AG08396 (cell line): ENCODE measurements around the gene NTRK3.
A peak's percentile ranks its signal among the peaks of the same experiment; 100 is the strongest.

Experiments used
- DNase-seq: peaks from one replicate; pipeline ENCODE4 v3.0.0; 2012; ENCODE audit warnings: low spot score, mixed read lengths

Gene NTRK3

DNA sequence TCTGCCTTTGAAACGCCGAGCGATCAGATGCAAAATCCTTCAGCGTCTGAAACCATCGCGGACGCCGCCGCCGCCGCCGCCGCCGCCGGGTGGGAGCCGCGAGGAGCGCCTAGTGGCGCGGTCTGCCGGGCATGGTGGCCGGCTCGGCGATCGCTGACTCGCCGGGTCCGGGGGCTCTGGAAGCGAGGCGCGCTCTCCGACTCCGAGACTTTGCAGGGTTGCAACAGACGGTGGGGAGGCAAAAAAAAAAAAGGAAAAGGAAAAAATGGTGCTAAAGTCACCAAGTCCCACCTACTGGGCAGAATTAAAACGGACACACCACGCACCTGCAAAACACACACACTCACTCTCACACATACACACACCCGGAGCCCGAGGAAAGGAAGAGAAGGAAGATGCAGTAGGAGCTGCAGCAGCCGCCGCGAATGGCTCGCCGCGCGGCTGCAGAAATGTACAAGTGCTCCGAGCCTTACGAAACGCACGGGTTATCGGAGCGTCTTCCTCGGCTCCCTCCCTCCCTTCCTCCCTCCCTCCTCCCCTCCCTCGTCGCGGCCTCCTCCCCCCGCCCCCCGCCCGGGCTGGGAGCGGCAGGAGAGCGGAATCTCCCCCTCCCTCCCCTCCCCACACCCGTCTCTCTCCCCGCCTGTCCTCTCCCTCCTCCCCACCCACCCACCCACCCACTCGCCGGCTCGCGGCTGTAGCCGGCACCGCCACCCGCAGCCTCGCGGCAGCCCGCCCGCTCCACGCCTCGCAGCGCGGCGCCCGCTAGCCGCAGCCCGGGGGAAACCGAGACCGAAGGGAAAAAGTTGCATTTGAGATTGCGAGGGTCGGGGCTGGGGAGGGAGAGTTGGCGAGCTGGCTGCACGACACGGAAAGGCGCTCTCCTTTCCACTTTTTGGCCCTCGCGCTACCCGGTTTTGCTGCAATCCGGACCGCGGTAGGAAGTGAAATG lies at the start of gene NTRK3:
TSS of gene NTRK3 (minus strand) at position 461 of the 952 bp plus-strand sequence. CDS start 586 bp downstream, outside the sequence.
- no peak for DNase-seq

DNA sequence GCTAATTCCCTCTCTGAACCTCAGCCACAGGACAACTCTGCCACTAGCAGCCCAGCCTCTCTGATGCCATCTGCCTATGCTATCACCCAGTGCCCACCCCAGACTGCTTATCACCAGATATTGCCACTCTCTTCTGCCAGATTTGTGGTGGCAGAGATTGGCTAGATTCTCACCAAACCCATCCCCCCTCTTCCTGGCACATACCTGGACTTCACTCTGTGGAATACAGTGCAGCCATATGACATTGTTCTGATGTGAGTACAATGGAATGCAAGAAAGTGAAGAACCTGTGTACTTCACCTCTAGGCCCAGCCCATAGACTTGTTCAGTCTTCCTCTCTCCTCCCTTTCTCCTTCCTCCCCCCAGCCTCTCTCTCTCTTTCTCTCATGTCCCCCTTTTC lies 46.9 kb upstream of the NTRK3 start:
- no peak for DNase-seq

DNA sequence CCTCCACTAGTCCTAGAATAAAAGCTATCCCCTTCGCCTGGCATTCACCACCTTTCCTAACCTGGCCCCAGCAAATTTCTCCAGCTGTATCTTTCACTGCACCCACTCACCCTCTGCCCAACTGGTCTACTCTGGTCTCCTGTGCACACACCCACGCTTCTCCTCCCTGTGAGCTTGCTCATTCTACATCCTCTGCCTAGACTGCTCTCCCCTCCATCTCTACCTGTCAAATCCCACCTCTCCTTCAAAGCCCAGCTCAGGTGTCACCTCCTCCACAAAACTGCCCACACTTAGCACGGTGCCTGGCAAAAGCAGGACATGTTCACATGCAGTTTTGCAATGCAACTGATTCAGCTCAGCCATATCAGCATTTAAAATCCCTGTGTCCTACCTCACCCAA lies 45.8 kb upstream of the NTRK3 start:
- DNase-seq = no peak

- DNase-seq = no peak
Measured at GRCh38 chr15:88301311-88301710, 44.8 kb upstream of the NTRK3 start.

- DNase-seq = no peak
Measured at GRCh38 chr15:88300861-88301260, 44.3 kb upstream of the NTRK3 start.

GRCh38 chr15:88300089-88300488 lies 43.5 kb upstream of the NTRK3 start:
- no peak for DNase-seq

DNA sequence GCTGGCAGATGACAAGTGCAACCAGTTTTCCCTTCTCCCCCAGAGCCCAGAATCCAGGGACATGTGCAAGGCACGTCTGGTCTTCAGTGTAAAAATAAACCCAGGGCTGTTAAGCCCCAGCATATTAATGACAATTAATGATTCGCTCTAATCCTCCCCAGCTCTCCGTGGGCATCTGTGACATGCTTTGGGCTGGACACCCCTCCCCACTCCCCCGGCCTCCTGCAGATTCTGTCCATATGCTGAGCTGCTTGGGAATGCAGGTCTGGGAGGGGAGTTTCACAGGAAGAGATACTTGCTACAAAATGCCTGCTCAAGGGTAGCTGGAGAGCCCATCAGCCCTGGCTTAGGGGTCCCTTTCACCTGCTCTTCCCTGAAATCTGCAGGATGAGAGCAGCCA lies 43.0 kb upstream of the NTRK3 start:
- no peak for DNase-seq

GRCh38 chr15:88288661-88289060 lies 32.1 kb upstream of the NTRK3 start:
- DNase-seq = no peak

- DNase-seq = no peak
Measured at GRCh38 chr15:88288206-88288605, 31.7 kb upstream of the NTRK3 start.

- DNase-seq = no peak
Measured at GRCh38 chr15:88284318-88284998, 27.9 kb upstream of the NTRK3 start.

DNA sequence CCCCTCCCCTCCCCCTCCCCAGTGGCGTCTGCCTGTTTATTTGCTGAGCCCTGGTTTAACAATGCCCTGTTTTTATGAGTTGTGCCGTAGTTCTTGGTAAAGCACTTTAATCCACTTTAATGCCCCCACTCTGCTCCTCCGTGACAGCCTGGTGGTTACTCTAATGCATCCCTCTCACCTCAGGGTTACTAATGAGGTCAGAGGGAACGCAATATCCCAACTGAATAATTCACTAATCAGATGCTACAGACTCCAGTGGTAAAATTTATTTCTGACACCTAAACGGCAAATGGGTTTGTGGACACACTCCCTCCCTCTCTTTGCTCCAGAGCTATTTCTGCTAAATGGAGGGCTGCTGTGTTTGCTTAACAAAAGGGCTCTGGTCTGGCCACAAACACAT lies 26.1 kb upstream of the NTRK3 start:
- DNase-seq = no peak

DNA sequence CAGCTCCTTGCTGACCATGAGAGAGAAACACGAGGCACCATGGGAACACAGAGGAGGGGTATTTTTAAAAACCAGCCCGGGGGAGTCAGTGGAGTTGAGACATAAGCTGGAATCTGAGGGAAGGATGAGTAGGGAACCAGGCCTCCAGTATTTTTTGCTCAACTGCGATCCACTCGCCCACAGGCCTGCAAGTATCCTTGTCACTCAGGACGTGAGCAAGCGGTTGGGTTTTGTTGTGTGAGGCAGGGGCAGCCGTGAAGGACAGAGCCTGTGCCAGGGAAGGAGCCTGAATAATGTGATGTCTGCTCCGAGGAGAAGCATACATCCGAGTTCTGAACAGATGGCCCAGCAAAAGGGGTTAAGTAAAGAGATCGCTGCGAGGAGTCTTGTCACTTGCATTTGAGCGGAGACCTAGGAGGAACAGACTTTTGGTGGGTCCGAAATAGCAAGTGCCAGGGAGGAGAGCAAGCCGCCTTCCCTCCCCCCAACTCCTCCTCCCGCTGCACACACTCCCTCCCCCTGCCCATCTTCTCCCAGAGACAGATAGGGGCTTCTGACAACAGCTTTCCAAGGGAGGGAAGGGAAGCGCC lies 20.4 kb upstream of the NTRK3 start:
- no peak for DNase-seq

GRCh38 chr15:88275804-88276203 lies 19.3 kb upstream of the NTRK3 start:
- no peak for DNase-seq

- DNase-seq = peak; percentile 88
Measured at GRCh38 chr15:88274553-88275460, 18.3 kb upstream of the NTRK3 start.

DNA sequence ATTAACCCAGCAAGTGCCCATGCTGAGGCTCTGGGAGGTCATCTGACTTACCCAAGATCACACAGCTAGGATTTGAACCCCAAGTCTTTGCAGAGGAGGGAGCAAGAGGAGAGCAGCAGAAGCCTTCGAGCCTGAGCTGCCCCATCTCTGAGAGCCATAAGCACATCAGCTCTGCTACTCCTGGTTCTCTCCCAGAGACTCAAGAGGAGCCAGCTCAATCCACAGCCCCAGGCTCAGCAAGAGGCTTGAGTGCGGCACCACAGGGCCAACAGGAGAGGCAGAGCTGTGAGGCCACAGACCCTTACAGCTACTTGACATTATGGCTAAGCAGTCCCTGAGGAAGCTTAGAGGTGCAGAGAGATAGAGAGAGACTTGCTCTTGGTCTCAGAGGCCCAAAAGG lies 15.9 kb upstream of the NTRK3 start:
- no peak for DNase-seq

- no peak for DNase-seq
Measured at GRCh38 chr15:88269356-88270062, 13.0 kb upstream of the NTRK3 start.

- no peak for DNase-seq
Measured at GRCh38 chr15:88267720-88268119, 11.2 kb upstream of the NTRK3 start.

DNA sequence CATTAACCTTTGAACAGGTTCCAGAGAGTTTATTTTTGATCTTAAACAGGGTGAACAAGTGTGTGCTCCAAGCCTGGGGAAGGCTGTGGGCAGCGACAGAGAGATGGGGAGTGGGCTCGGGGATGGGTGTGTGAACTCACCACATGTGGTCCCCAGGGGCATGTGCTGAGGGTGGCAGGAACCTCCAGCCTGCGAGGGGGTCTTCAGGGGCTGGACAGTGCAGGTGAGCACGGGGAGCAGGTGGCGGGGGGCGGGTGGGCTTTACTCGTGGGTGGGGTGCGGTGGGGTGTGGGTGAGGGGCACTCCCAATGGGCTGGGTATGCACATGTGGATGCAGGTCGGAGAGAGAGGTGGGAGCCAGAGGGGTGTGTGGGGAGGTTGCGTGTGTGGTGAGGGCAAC lies 9.6 kb upstream of the NTRK3 start:
- no peak for DNase-seq

DNA sequence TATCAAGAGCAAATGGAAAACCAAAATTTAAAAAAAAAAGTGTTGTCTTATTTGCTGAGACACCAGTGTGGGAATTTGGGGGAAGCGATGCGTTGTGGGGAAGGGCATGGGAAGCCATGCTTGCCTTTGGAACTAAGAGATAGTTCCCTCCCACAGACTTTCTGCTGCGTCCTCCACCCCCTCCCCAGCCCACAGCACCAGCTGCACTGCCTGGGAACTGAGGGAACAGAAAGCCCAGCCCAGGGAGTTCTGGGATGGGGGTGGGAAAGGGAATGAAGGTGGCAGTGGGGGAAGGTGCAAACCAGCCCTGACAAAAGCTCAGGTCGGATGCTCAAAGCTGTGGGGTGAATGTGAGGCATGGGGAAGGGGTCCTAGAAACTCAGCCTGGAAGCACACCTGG lies 8.1 kb upstream of the NTRK3 start:
- no peak for DNase-seq

GRCh38 chr15:88262064-88262463 lies 5.5 kb upstream of the NTRK3 start:
- DNase-seq = no peak

GRCh38 chr15:88258093-88258641 lies 1.6 kb upstream of the NTRK3 start:
- DNase-seq = no peak
